Measurements from ENCODE around the gene ADAM10.

GRCh38 chr15:58562135-58562534, 187.4 kb downstream of the ADAM10 start:
- TF ChIP-seq, protein P1, sequence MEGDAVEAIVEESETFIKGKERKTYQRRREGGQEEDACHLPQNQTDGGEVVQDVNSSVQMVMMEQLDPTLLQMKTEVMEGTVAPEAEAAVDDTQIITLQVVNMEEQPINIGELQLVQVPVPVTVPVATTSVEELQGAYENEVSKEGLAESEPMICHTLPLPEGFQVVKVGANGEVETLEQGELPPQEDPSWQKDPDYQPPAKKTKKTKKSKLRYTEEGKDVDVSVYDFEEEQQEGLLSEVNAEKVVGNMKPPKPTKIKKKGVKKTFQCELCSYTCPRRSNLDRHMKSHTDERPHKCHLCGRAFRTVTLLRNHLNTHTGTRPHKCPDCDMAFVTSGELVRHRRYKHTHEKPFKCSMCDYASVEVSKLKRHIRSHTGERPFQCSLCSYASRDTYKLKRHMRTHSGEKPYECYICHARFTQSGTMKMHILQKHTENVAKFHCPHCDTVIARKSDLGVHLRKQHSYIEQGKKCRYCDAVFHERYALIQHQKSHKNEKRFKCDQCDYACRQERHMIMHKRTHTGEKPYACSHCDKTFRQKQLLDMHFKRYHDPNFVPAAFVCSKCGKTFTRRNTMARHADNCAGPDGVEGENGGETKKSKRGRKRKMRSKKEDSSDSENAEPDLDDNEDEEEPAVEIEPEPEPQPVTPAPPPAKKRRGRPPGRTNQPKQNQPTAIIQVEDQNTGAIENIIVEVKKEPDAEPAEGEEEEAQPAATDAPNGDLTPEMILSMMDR (IDR thresholded peaks at IDR 0.05), result no peak
- TF ChIP-seq EZH2 (IDR thresholded peaks at IDR 0.05; ENCODE audit: borderline replicate concordance, insufficient read depth, low read depth, low read length, poor library complexity, severe bottlenecking), result no peak
